Measurements from ENCODE around the gene PHACTR1. TPM values are rescaled to one million over a fixed set of nuclear protein-coding genes. Genes with fewer than 3 reads are reported as not detected.

Gene PHACTR1
- total RNA-seq, 1 donor from 2014 or later, result 2.2 TPM

DNA sequence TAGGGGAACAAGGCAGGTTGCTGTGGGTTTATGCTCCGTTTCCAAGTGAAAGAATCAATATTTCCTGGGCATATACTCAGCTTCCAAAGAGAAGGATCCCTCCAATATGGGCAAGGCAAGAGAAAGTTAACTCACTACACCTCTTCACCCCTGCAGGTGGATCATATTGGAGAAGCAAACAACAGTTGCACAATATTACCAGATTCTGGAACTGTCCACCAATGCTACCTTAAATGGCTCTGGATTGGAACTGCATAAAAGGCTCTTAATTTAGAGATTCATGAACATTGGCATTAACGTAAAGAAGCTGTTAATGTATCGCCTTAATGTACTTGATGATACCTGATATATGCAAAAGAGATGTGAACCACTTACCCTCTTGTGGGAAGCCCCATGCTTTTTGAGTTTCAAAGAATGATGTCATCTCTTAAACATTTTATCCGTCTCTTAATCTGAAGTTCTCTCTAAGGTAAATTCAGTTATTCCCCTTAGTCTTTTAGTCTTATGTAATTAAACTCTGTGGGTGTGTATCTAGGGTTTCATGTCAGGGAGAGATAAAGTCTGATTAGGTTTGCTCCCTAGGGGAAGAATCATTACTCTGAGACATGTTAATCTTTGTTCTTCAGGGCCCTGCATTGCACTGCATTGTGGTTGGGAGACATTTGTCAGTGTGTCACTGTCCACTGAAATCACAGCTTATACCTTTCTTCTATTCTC lies 99.5 kb downstream of the PHACTR1 start:
- TF ChIP-seq CTCF (IDR thresholded peaks at IDR 0.05; ENCODE audit: insufficient read depth, low read length, poor library complexity, severe bottlenecking), result no peak
- H3K4me3 ChIP-seq (ENCODE audit: low read depth, low read length), result no peak overlapping the region
- DNase-seq (ENCODE audit: low read depth), result no peak
- H3K36me3 ChIP-seq (ENCODE audit: control insufficient read depth, insufficient read depth, low read length), result no peaks in the 10 kb centered on the region
- no peaks in the 10 kb centered on the region for H3K27me3 ChIP-seq (ENCODE audit: control insufficient read depth, insufficient read depth, low read length)

GRCh38 chr6:12818324-12818723 lies 101.8 kb downstream of the PHACTR1 start:
- H3K4me3 ChIP-seq (ENCODE audit: low read depth, low read length), result no peak overlapping the region
- H3K36me3 ChIP-seq (ENCODE audit: control insufficient read depth, insufficient read depth, low read length), result no peaks in the 10 kb centered on the region
- no peak for TF ChIP-seq CTCF (IDR thresholded peaks at IDR 0.05; ENCODE audit: insufficient read depth, low read length, poor library complexity, severe bottlenecking)
- H3K27me3 ChIP-seq (ENCODE audit: control insufficient read depth, insufficient read depth, low read length), result no peaks in the 10 kb centered on the region
- no peak for DNase-seq (ENCODE audit: low read depth)

- Histone ChIP-seq H3K36me3 (ENCODE audit: control insufficient read depth, insufficient read depth, low read length) (no peaks in the 10 kb centered on the region), H3K27me3 (ENCODE audit: control insufficient read depth, insufficient read depth, low read length) (no peaks in the 10 kb centered on the region), H3K4me3 (ENCODE audit: low read depth, low read length) (no peak overlapping the region)
- no peak for TF ChIP-seq CTCF (IDR thresholded peaks at IDR 0.05; ENCODE audit: insufficient read depth, low read length, poor library complexity, severe bottlenecking)
- no peak for DNase-seq (ENCODE audit: low read depth)
These were observed 107.3 kb downstream of the PHACTR1 start for GRCh38 chr6:12823847-12824246.

DNA sequence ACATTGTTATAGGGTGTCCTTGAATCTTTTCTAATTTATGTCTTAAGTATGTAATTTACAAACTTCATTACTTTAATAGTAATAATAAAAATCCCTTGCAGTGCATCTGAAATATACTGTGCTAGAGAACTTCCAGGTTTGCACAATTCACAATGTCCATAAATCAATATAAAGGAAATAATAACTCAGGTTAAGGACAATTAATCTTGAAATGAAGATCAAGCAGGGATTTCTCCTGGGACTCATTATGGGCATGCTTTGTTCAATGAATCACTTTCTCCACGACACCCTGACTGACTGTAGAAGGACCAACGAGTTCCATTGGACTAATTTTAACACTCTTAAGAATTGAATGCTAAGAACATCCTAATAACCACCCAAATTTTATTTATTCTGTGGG lies 110.0 kb downstream of the PHACTR1 start:
- Histone ChIP-seq H3K36me3 (ENCODE audit: control insufficient read depth, insufficient read depth, low read length) (no peaks in the 10 kb centered on the region), H3K4me3 (ENCODE audit: low read depth, low read length) (no peak overlapping the region), H3K27me3 (ENCODE audit: control insufficient read depth, insufficient read depth, low read length) (no peaks in the 10 kb centered on the region)
- TF ChIP-seq CTCF (IDR thresholded peaks at IDR 0.05; ENCODE audit: insufficient read depth, low read length, poor library complexity, severe bottlenecking), result no peak
- DNase-seq (ENCODE audit: low read depth), result no peak

DNA sequence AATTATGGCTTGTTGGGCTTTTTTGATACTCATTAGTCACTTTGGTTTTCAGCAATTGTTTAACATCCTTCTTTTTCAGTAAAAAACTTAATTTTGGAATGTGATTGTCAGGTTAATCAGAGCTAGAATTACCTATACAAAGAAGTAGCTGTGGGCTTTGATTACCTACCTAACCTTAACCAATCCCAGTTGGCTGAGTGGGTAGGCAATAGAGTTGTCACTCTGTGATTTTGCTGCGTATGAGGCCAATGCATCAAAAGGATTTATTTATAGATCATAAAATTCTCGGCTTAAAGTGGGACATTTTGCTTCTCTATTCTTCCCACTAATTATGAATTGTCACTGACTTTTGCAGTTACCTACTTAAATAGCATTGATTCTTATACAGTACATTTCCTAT lies 111.4 kb downstream of the PHACTR1 start:
- no peak for DNase-seq (ENCODE audit: low read depth)
- no peaks in the 10 kb centered on the region for H3K27me3 ChIP-seq (ENCODE audit: control insufficient read depth, insufficient read depth, low read length)
- H3K36me3 ChIP-seq (ENCODE audit: control insufficient read depth, insufficient read depth, low read length), result no peaks in the 10 kb centered on the region
- no peak overlapping the region for H3K4me3 ChIP-seq (ENCODE audit: low read depth, low read length)
- TF ChIP-seq CTCF (IDR thresholded peaks at IDR 0.05; ENCODE audit: insufficient read depth, low read length, poor library complexity, severe bottlenecking), result no peak

- DNase-seq (ENCODE audit: low read depth), result no peak
- Histone ChIP-seq H3K27me3 (ENCODE audit: control insufficient read depth, insufficient read depth, low read length) (no peaks in the 10 kb centered on the region), H3K36me3 (ENCODE audit: control insufficient read depth, insufficient read depth, low read length) (no peaks in the 10 kb centered on the region), H3K4me3 (ENCODE audit: low read depth, low read length) (no peak overlapping the region)
- TF ChIP-seq CTCF (IDR thresholded peaks at IDR 0.05; ENCODE audit: insufficient read depth, low read length, poor library complexity, severe bottlenecking), result no peak
These were observed 115.7 kb downstream of the PHACTR1 start for GRCh38 chr6:12832226-12832735.
